Kidney epithelial cell (primary cell): ENCODE data around the gene SLC12A7. TPM values are rescaled to one million over a fixed set of nuclear protein-coding genes. Genes with fewer than 3 reads are reported as not detected.

Experiments
- DNase-seq: peaks from one replicate; pipeline ENCODE4 v3.0.0-alpha.2; 2010; ENCODE audit warnings: low read depth
- H3K27me3 ChIP-seq: 2 replicates; pipeline ENCODE4 v1.6.0; 2011; ENCODE audit warnings: low read length; ENCODE audit not compliant: control insufficient read depth, insufficient read depth
- H3K36me3 ChIP-seq: 2 replicates; pipeline ENCODE4 v1.5.1; 2011; ENCODE audit warnings: low read length; ENCODE audit not compliant: control insufficient read depth, insufficient read depth
- H3K4me3 ChIP-seq: 2 replicates; pipeline ENCODE4 v1.5.1; 2011; ENCODE audit warnings: low read depth, mild to moderate bottlenecking, control low read depth, low read length
- total RNA-seq: library from RNA; depleted of rRNA; stranded (reverse); fragments of >200 nt; gene quantifications from 2 replicates; pipeline ENCODE4 v1.2.3, GENCODE V29; 2015
- TF ChIP-seq, protein P1 (sequence below): IDR thresholded peaks from 2 replicates; pipeline ENCODE4 v1.5.1; 2011; ENCODE audit warnings: mild to moderate bottlenecking, moderate library complexity, low read length, control low read depth, inconsistent platforms; ENCODE audit not compliant: insufficient read depth, poor library complexity, severe bottlenecking

The SLC12A7 gene
- total RNA-seq, 1 donor from 2014 or later = 50.3 TPM

DNA sequence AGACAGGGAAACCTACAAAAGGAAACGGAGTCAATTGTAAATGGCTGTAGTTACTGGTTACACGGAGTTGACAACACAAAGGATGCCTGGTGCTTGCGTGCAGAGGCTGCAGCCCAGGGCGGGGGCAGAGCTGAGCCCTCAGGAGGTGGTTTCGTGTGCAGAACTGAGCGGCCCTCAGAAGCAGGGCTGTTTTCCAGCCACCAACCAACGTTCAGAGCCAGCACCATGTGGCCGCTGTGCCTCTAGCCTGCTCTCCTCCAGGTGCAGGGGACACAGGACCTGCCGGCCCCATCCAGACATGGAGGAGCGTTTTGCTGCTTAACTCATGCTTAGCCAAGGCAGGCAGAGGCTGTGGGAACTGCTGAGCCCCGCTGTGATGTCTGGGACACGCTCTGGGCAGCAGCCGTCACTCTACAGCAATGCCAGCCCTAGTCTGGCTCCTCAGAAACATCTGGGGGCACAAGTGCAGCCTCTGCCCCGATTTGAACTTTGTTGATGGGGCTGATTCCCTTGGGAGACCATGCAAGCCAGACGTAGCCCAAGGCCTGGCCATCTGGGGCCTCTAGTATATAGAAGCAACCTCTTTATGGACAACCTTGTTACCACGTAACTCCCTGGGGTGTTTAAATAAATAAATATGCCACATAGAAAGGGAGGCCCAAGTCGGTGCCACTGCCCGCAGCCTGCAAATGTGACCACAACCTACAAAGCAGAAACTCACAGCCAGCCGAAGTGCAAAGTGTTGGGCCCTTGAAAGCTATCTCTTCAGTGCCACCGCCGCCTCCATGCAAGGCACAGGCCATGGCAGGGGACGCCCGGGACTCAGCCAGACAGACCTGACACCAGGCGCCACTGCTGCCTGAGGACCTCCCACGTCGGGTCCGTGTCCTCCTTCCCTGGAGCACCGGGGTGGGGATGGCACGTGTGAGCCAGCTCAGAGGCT lies 61.2 kb downstream of the SLC12A7 start:
- no peaks in the 10 kb centered on the region for H3K36me3 ChIP-seq
- H3K27me3 ChIP-seq = no peaks in the 10 kb centered on the region
- H3K4me3 ChIP-seq = no peak overlapping the region
- TF ChIP-seq, protein P1, sequence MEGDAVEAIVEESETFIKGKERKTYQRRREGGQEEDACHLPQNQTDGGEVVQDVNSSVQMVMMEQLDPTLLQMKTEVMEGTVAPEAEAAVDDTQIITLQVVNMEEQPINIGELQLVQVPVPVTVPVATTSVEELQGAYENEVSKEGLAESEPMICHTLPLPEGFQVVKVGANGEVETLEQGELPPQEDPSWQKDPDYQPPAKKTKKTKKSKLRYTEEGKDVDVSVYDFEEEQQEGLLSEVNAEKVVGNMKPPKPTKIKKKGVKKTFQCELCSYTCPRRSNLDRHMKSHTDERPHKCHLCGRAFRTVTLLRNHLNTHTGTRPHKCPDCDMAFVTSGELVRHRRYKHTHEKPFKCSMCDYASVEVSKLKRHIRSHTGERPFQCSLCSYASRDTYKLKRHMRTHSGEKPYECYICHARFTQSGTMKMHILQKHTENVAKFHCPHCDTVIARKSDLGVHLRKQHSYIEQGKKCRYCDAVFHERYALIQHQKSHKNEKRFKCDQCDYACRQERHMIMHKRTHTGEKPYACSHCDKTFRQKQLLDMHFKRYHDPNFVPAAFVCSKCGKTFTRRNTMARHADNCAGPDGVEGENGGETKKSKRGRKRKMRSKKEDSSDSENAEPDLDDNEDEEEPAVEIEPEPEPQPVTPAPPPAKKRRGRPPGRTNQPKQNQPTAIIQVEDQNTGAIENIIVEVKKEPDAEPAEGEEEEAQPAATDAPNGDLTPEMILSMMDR = no peak
- no peak for DNase-seq

DNA sequence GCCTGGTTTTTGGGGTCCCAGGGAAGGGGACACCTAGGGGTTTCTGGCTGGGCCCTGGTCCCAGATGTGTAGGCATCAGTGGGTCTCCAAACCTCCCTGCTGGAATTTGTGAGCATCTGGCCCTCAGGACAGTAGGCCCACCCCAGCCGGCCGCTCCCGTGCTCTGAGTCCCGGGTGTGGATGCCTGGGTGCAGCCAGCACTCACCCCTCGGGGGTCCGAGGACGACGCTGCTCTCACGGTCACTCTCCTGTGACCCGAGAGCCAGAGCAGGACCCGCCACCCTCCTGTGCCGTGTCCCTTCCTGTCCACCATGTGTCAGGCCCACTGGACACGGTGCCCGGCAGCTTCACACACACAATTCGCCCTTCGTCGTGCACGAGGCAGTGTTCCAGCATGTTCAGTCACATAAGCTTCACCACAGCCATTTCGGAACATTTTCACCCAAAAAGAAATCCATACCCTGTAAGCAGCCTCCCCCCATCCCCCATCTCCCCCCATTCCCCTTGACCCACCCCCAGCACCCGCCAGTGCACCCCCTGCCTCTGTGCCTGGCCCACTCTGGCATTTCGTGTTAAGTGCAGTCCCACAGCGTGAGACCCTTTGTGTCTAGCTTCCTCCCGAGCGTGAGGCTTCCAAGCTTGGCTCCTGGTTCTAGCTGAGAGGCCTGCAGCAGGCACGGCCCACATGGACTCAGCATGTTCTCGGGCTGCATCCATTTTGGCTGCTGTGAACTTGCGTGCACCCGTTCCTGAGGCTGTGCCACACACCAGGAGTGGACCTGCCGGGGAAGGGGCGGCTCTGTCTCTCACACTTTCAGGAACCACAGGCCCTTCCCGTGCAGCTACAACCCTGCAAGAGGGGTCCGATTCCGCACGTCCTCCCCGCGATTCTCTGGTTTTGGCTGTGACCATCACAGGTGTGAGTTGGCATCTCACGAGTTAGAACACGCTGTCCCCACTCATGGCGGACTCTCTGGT lies 62.7 kb downstream of the SLC12A7 start:
- no peak for DNase-seq
- no peaks in the 10 kb centered on the region for H3K36me3 ChIP-seq
- no peak overlapping the region for H3K4me3 ChIP-seq
- no peaks in the 10 kb centered on the region for H3K27me3 ChIP-seq
- TF ChIP-seq, protein P1 = no peak

DNA sequence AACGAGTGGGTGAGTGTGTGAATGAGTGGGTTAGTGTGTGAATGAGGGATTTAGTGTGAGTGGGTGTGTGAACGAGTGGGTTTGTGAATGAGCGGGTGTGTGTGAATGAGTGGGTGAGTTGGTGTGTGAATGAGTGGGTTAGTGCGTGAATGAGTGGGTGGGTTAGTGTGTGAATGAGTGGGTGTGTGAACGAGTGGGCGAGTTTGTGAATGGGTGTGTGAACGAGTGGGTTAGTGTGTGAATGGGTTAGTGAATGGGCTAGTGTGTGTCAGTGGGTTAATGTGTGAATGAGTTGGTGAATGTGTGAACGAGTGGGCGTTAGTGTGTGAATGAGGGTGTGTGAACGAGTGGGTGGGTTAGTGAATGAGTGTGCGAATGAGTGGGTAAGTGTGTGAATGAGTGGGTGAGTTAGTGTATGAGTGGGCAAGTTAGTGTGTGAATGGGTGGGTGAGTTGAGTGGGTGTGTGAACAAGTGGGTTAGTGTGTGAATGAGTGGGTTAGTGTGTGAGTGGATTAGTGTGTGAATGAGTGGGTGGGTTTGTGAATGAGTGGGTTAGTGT lies 63.6 kb downstream of the SLC12A7 start:
- no peaks in the 10 kb centered on the region for H3K27me3 ChIP-seq
- no peaks in the 10 kb centered on the region for H3K36me3 ChIP-seq
- DNase-seq = no peak
- no peak overlapping the region for H3K4me3 ChIP-seq
- TF ChIP-seq, protein P1 = no peak

DNA sequence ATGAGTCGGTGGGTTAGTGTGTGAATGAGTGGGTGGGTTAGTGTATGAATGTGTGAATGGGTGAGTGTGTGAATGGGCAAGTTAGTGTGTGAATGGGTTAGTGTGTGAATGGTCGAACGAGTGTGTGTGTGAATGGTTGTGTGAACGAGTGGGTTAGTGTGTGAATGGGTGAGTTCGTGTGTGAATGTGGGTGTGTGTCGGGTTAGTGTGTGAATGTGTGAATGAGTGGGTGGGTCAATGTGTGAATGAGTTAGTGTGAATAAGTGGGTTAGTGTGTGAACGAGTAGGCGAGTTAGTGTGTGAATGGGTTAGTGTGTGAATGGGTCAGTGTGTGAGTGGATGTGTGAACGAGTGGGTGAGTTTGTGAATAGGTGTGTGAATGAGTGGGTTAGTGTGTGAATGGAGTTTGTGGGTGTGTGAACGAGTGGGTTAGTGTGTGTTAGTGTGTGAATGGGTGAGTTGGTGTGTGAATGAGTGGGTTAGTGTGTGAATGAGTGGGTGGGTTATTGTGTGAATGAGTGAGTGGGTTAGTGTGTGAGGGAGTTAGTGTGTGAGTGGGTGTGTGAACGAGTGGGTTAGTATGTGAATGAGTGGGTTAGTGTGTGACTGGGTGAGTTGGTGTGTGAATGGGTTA lies 64.4 kb downstream of the SLC12A7 start:
- H3K4me3 ChIP-seq = no peak overlapping the region
- H3K36me3 ChIP-seq = no peaks in the 10 kb centered on the region
- DNase-seq = no peak
- TF ChIP-seq, protein P1 = no peak
- no peaks in the 10 kb centered on the region for H3K27me3 ChIP-seq

DNA sequence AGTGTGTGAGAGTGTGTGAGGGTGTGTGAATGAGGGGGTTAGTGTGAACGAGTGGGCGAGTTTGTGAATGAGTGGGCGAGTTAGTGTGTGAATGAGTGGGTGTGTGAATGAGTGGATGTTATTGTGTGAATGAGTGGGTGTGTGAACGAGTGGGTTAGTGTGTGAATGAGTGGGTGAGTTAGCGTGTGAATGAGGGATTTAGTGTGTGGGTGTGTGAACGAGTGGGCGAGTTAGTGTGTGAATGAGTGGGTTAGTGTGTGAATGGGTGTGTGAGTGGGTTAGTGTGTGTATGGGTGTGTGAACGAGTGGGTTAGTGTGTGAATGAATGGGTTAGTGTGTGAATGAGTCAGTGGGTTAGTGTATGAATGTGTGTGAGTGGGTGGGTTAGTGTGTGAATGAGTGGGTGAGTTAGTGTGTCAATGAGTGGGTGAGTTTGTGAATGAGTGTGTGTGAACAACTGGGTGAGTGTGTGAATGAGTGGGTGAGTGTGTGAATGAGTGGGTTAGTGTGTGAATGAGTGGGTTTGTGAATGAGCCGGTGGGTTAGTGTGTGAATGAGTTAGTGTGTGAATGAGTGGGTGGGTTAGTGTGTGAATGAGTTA lies 65.8 kb downstream of the SLC12A7 start:
- TF ChIP-seq, protein P1 = no peak
- Histone ChIP-seq H3K4me3 (no peak overlapping the region), H3K36me3 (no peaks in the 10 kb centered on the region), H3K27me3 (no peaks in the 10 kb centered on the region)
- DNase-seq = no peak
